HG03280 (cell line): ENCODE measurements around the gene TRIM43.
"Not testable (repeated sequence)": the region's sequence is repeated elsewhere in the genome, so short reads cannot be mapped to it uniquely, and the experiment has no call there.

Experiments
- ATAC-seq: cut with Tn5 transposase; IDR thresholded peaks from one replicate; pipeline ENCODE4 v1.9.1; 2021; ENCODE audit warnings: mild to moderate bottlenecking, moderate library complexity; ENCODE audit not compliant: unreplicated experiment

The TRIM43 gene

DNA sequence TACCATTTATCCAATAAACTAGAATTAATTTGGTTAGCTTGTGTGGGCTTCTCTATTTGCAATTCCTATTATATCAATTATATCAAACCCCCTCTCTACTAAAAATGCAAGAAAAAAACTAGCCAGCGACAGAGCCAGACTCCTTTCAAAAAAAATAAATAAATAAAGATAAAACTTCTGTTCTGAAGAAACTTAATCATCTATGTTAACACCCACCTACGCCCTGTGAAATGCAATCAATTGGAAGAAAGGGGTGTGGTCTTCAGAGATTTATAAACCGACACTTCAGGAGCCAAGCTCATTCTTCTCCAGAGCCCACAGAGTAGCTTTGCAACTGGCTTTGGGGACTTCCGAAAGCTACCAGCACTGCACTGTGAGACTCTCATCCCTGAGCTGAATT is at the start of gene TRIM43:
TRIM43 (plus strand) TSS at position 301 of the 400 bp plus-strand sequence. CDS start 2,023 bp downstream, outside the sequence.
- ATAC-seq = not testable (repeated sequence)

GRCh38 chr2:95551055-95551568 is 40.7 kb upstream of the TRIM43 start:
- no peak for ATAC-seq

DNA sequence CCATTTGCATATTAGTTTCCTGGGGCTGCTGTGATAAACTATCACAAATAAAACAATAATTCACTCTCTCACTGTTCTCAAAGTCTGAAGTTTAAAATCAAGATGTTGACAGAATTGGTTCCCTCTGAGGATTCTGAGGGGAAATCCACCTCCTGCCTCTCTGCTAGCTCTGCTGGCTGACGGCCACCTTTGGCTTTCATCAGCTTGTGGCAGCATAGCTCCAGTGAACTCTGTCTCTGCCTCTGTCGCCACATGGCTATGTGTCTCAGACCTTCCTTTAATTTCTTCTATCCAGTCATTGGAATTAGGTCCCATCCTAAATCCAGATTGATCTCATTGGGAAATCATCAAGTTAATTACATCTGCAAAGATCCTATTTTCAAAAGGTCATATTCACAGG is 38.9 kb upstream of the TRIM43 start:
- ATAC-seq = no peak

GRCh38 chr2:95569170-95569569 is 22.6 kb upstream of the TRIM43 start:
- no peak for ATAC-seq

- ATAC-seq = no peak
These were observed 17.9 kb upstream of the TRIM43 start for GRCh38 chr2:95573866-95574265.

DNA sequence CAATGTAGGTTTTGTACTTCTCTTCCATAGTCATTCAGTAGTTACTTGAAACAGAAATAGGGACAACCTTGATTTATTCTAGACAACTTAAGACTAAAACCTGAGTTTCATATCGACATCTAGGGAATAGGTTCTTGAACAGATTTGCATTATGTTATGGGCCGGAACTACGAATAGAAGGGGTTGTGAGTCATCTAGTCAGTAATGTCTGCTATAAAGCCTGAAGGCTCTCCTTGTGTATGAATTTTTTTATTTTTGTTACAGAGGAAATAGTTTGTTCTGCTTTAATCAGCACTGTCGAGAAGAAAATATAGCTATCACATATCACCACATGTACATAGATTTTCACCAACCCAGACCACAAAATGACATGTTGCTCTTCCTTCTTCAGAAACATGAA is 17.3 kb upstream of the TRIM43 start:
- no peak for ATAC-seq

DNA sequence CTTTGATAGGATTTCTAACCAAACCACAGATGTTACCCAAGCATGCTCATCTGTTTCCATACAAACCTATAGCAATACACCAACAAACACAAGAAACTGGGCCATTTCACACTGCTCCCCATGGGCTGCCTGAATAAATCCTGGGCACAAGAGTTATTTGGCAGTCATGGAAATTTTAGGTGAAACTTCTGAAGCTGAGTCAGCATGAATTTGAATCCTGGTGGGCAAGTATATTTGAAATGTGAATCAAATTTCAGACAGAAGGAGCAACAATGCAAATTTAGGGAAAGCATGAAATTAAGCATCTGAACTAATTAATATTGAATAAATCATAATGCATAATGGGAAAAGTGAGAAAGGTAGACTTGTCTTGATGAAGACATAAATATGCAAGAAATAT is 15.9 kb upstream of the TRIM43 start:
- no peak for ATAC-seq

DNA sequence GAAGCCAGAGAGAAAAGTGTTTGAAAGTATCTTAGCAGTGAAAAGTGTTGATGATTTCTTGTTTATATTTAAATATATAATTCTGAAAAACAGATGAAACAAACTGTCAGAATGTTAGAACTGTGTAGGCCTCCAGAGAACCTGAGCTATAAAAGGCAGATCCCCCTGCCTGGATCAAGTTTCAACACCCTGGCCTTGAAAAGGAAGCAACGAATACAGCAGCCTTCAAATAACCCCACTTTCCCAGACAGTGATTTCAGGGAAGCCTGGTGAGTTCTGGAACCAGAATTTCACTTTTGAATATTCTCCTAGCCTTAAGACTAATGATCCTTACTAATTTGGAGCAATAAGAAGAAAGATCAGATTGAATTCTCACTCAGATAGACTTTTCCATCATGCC is 13.3 kb upstream of the TRIM43 start:
- no peak for ATAC-seq

DNA sequence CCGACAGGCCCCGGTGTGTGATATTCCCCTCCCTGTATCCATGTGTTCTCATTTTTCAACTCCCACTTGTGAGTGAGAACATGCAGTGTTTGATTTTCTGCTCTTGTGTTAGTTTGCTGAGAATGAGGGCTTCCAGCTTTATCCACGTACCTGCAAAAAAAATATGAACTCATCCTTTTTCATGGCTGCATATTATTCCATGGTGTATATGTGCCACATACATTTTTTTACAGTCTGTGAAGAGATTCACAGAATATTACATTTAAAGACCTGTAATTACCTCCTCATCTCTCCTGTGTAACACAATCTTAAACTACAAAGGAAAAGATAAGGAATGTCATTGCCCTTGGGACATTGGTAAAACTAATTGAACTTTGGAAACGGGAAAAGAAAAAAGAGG is 8.3 kb upstream of the TRIM43 start:
- ATAC-seq = not testable (repeated sequence)

- not testable (repeated sequence) for ATAC-seq
These were observed 7.5 kb upstream of the TRIM43 start for GRCh38 chr2:95584321-95584720.

GRCh38 chr2:95589777-95590536 is 1.8 kb upstream of the TRIM43 start:
- not testable (repeated sequence) for ATAC-seq

- not testable (repeated sequence) for ATAC-seq
These were observed 1.2 kb downstream of the TRIM43 start for GRCh38 chr2:95592973-95593372.

- not testable (repeated sequence) for ATAC-seq
These were observed 3.2 kb downstream of the TRIM43 start for GRCh38 chr2:95595012-95595411.

GRCh38 chr2:95601301-95601700 is 9.5 kb downstream of the TRIM43 start:
- ATAC-seq = not testable (repeated sequence)

GRCh38 chr2:95602146-95602545 is 10.3 kb downstream of the TRIM43 start:
- ATAC-seq = not testable (repeated sequence)

DNA sequence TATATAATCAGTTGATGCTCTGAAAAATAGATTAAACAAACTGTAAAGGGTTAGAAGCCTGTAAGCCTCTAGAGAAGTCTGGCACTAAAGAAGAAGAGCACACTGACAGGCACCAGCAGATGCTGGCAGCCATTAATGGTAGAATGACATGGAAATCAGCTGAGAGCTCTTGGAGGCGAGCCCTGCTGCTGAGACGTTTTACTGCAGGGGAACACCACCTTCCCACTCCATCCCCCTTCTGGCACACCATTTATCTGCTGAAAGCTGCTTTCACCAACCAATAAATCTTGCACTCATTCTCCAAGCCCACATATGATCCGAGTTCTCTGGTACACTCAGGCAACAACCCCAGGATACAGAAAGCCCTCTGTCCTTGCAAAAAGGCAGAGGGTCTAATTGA is 16.6 kb downstream of the TRIM43 start:
- ATAC-seq = not testable (repeated sequence)

DNA sequence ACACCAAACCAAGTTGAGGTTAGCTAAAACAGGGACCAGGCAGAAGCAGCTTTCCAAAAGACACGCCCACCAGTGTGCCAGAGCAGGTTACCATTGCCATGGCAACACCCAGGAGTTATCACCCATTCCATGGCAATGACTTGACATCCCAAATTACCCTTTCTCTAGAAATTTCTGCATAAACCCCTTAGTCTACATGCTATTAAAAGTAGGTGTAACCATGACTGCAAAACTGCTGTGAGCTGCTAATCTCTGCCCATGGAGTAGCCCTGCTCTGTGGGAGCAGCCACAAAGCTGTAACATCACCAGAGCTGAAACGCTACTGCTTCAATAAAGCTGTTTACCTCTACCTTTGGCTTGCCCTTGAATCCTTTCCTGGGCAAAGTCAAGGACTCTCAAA is 18.0 kb downstream of the TRIM43 start:
- ATAC-seq = not testable (repeated sequence)

GRCh38 chr2:95613048-95613447 is 21.2 kb downstream of the TRIM43 start:
- not testable (repeated sequence) for ATAC-seq

DNA sequence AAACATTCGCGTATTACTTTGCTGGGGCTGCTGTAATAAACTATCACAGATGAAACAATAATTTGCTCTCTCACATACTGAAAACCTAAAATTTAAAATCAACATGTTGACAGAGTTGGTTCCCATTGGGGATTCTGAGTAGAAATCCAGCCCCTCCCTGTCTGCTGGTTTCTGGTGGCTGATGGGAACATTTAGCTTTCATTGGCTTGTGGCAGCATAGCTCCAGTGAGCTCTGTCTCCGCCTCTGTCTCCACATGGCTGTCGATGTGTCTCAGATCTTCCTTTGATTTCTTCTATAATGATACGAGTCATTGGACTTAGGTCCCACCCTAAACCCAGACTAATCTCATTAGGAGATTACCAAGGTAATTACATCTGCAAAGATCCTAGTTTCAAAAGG is 30.9 kb downstream of the TRIM43 start:
- ATAC-seq = not testable (repeated sequence)

GRCh38 chr2:95630987-95631386 is 39.2 kb downstream of the TRIM43 start:
- ATAC-seq = not testable (repeated sequence)

DNA sequence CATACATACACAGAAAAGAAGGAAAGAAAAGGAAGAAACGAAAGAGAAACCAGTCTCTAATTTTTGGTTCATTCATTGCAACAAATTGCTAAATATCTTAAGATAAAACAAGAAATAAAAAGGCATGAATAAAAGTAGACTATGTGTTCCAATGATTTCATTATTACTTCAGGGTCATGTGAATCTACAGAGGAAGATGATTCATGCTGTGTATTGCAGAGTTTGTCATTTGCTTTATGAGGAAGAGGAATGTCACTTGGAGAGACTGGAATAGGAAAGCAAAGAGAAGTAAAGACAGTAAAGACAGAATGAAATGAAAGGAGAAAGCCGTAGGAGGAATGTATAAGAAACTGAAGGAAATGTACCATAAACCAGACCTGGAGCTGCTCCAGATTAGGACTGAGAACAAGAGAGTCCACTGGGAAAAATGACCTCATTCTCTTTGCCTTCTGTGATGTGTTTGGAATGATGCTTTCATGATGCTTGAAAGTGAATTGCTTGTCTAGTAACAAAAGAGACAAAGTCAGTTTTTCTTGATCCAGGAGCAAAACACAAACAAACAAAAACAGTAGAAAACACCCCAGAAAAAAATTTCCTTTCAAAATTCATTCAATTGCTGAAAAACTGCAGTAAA is 41.9 kb downstream of the TRIM43 start:
- ATAC-seq = not testable (repeated sequence)
